Activated CD4-positive, CD25-positive, alpha-beta regulatory T cell treated with anti-CD3 and anti-CD28 coated beads, Interleukin-2, amount 50 U/mL, for 24 hours (primary cell): ENCODE data around the gene COX8C.
A peak's percentile ranks its signal among the peaks of the same experiment; 100 is the strongest.

Source experiments
- ATAC-seq, 2 donors: fragments of 150-1000 bp; cut with Tn5 transposase; one replicate each; pipeline ENCODE4 v1.10.0; 2021; ENCODE audit warnings: mild to moderate bottlenecking in 1 of 2, moderate library complexity in 1 of 2

COX8C gene, protein sequence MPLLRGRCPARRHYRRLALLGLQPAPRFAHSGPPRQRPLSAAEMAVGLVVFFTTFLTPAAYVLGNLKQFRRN

DNA sequence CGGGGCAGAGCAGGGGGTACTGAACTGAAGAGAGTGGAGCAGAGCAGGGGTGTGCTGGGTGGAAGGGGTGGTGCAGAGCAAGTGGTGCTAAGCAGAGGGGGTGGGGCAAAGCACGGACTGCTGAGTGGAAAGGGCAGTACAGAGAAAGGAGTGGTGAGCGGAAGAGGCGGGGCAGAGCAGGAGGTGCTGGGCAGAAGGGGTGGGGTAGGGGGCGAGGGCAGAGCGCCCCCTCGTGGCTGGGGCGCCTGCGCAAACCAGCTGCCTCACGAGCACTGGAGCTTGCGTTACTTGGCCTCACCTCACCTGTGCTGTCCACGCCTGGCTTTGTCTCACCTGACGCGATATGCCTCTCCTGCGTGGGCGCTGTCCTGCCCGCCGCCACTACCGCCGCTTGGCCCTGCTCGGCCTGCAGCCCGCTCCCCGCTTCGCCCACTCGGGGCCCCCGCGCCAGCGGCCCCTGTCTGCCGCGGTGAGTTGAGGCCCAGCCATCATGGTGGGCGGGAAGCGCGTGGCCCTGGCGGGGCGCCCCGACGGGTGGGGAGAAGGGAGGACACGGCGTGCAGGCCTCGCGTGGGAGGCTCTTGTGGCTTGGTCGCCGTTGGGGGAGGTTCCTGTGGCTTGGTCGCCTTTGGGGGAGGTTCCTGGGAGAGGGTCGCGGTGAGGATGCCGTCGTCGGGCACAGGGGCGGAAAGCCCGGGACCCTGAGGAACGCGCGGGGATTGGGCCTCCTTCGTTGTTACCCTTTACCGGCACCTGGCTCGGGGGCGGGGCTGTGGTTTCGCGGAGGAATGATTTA is at the start of gene COX8C:
TSS of gene COX8C (plus strand) at position 257 of the 796 bp plus-strand sequence. CDS start at position 344, 87 bp downstream.
- no peak for ATAC-seq

DNA sequence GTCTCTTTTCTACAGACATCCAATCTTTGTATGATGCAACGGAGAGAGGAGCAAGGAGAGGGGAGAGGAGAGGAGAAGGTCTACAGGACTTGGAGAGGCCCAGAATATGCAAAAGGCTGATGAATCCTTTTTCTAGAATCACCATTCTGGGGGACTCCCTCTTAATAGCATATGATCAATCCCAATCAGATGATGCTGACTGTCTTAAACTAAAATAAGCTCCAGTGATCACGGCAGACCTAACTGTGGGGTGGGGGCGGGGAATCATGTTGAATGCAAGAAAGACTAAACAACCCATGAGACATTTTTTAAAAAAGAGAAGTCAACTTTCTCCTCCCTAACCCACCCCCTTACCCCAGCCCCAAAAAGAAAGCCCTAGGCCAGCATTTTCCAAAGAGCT is 47.6 kb upstream of the COX8C start:
- ATAC-seq: no peak

DNA sequence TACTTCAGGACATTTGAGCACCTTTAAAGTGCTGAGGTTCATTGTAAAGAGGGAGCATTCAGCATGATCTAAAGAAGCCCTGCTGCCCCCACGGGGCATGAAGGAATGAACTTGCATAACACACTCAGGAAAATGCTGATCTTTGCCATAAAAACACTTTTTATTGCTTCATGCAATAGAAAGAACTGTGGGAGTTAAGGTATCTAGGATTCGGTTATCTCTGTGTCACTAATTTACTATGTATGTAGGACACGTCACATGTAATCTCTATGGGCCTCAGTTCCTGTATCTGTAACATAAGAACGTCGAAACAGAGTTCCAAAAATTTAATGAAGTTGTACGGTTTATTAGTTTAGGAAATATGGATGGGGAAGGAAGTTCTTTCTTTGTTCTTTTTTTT is 47.1 kb upstream of the COX8C start:
- no peak for ATAC-seq

DNA sequence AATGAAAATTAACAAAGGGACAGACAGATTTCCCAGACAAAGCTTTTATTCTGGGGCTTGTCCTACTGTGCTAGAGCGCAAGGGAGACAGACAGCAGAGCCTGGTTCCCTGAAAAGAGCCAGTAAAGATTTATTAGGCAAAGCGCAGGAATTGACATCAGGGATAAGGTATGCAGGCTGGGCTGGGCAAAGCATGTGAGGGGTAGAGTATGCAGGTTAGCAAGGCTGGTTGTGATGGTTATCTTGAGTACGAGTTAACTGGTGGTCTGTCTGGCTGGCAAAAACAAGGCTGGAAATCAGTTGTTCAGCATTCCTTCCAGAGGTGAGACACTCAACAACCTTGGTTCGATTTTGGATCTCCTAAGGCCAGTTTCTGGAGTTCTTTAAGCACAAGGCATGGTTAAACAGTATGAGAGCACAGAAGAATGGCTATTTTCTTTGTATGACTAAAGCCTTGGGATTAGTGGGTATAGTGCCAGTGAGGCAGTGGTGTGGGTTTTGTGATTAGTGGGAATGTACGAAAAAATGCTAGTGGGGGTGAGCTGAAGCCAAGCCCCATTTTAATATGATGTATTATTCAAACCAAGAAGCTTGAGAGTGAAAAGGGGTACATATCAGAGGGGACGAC is 45.0 kb upstream of the COX8C start:
- ATAC-seq: no peak

DNA sequence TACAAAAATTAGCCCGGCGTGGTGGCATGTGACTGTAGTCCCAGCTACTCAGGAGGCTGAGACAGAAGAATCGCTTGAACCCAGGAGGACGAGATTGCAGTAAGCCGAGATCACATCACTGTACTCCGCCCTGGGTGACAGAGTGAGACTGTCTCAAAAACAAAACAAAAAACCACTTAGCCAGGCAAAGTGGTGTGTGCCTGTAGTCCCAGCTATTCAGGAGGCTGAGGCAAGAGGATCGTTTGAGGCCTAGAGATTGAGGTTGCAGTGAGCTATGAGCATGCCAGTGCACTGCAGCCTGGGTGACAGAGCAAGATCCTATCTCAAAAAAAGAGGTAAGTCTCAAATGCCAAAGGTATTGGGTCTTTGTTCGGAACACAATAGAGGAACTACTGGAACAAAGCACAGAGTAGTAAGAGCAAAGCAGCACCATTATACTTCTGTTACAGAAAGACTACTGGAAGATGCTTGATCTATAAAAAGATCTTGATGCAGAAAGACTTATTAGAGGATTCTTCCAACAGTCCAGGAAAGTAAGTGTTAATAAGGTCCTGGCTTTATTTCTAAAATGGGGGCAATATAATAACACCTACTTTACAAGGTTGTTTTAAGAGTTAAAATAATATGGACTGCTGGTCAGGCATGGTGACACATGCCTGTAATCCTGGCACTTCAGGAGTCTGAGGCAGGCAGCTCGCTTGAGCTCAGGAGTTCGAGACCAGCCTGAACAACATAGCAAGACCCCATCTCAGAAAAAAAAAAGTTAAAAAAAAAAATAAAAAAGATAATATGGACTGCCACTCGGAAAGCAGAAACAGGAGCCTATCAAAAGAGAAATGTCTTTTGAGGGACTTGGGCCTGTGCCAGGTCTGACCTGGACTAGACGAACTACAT is 44.0 kb upstream of the COX8C start:
- no peak for ATAC-seq

DNA sequence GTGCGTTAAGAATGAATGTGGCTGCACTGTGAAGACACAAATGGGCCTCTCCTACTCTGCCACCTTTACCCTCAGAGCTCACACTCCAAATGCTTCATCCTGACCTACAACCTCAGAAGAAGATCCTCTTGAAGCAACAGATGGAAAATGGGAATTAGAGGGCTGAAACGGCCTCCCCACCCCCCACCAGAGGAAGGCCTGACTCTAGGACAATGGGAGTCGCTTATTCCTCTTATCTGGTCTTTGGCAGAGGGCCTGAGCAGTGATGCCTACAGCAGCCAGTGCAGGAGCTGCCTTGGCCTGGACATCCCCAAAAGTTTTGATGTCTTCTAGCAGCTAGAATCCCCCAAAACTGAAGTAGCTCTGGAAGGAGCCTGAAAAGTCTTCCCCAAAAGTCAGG is 43.3 kb upstream of the COX8C start:
- no peak for ATAC-seq

DNA sequence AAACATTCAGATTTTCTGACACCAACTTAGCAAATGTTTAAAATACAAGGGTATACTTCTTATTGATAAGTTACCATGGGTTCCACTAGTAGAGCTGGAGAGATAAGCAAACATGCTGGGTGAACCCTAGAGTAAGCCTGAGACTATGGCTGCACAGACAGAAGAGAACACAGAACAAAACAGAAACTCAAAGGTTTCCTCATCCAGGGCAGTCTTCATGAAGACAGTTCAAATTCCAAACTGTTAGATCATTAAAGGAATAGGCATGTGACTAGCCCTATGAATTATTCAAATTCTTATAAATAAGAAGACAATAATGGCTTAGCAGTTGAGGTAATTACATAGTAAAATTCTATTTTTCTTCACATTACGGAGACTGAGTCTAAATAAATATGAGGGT is 42.2 kb upstream of the COX8C start:
- ATAC-seq: no peak

DNA sequence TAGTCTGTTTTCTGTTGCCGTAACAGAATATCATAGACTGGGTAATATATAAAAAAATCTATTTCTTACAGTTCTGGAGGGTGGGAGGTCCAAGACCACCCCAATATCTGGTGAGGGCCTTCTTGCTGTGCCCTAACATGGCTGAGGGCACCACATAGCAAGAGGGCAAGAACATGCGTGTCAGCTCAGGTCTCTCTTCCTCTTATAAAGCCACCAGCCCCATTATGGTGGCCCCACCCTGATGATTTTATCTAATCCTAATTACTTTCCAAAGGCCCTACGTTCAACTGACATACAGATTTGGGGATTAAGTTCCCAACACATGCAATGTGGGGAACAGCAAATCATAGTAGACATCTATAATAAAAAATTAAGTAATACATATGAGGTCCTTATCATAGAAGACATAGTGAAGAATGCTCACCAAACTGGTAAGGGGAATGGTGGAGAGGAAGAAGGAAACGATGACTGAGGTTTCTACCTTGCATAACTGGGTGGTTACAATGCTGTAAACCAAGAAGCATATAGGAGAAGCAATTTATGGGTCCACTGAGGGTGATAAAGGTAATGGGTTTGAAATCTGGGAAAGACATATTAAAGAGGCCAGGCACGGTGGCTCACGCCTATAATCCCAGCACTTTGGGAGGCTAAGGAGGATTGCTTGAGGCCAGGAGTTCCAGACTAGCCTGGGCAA is 41.1 kb upstream of the COX8C start:
- no peak for ATAC-seq

DNA sequence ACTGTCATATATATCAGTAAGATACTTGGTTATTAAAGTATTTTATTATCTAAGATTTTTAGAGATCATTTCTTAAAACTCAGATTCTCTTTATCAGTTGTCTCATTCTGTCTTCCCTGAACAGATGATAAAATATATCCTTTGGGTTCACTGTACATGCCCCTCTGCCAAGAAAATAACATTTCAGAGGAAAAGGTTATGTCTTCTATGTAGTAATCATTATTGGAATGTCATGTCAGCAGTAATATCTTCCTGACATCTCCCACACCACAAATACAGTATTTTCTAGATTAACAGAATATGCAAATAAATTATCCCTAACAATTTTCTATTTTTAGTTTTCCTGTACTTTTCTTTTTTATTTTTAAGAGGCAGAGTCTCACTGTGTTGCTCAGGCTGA is 40.2 kb upstream of the COX8C start:
- no peak for ATAC-seq

DNA sequence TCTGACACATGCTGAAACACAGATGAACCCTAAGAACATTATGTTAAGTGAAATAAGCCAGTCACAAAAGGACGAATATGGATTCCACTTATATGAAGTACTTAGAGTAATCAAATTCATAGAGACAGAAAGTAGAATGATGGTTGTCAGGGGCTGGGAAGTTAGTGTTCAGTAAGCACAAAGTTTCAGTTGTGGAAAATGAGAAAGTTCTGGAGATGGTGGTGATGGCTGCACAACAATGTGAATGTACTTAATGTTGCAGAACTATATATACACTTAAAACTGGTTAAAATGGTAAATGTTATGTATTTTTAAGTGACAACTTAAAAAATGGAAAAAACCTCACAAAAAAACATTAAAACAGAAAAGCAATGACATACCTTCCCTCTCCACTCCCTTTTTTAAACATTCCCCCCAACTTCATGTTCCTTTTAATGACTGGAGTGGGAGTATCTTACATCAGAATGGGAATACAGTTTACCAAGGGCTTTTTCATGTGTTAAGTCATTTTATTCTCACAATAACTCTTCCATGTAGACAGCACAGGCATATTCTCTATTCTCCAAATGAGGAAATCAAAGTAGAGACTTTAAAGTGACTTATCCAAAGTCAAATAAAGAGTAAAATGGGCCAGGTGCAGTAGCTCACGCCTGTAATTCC is 38.2 kb upstream of the COX8C start:
- ATAC-seq: no peak

DNA sequence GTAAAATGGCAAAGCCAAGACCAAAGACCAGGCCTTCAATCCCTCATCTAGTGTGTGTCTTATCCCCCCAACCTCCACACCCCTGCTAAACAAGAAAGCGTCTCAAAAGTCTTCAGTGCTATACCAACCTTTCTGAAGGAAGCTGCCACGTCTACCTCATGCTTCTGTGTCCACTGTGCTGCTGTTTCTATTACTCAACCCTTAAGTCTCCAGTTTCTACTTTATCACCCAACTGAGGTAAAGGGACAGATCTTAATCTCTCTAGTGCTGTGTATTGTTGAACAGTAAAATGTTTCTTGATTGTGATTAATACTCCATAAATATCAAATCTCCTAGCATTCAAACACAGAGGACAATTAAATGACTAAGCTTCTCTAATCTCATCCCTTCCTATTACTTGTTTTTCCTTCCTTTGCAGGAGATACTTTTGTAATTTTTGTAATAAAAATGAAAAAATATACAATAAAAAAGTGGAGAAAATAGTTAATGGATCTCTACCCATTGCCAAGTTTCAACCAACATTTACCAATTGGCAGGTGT is 37.5 kb upstream of the COX8C start:
- ATAC-seq: no peak

DNA sequence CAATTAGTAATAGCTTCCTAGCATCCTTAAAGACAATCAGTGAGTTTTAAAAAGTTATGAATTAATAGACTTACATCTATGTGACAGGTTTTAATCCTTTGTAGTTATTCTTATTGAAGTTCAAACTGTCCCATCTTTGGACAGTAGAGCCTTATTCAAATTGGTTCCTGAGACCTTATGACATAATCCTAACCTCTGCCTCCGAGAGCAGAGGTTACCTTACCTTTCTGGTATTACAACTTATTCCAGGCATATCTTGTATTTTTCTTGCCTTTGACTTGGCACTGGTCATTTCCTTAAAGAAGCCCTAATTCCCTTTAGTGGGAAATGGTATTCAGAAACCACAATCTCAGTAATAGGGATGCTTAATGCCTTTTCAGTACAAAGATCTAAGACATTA is 35.9 kb upstream of the COX8C start:
- ATAC-seq: no peak

DNA sequence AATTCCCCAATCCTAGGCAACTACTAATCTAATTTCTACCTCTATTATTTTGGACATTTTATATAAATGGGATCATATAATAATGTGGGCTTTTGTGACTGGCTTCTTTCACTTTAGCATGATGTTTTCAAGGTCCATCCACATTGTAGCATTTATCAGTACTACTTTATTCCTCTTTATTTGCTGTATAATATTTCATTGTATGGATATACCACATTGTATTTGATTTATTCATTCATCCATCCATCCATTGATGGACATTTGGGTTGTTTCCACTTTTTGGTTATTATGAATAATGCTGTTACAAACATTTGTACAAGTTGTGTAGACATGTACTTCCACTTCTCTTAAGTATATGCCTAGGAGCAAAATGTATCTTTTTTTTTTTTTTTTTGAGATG is 31.4 kb upstream of the COX8C start:
- ATAC-seq: no peak

DNA sequence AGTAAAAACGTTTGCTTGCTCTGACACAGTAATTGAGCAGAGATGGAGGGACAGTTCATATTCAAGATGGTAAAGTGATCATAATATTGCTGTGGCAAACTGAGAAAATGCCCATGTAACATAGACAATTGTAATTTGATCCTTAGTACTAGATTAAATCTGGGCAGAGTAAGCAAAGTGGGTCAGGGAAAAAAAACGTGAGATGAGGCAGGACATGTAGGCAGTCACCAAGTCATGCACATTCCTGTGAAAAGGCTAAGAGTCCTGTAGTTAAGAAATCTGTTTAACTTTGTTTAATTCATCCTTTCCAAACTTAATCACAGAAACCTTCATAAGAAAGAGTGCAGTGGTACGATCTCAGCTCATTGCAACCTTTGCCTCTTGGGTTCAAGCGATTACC is 30.3 kb upstream of the COX8C start:
- ATAC-seq: no peak

DNA sequence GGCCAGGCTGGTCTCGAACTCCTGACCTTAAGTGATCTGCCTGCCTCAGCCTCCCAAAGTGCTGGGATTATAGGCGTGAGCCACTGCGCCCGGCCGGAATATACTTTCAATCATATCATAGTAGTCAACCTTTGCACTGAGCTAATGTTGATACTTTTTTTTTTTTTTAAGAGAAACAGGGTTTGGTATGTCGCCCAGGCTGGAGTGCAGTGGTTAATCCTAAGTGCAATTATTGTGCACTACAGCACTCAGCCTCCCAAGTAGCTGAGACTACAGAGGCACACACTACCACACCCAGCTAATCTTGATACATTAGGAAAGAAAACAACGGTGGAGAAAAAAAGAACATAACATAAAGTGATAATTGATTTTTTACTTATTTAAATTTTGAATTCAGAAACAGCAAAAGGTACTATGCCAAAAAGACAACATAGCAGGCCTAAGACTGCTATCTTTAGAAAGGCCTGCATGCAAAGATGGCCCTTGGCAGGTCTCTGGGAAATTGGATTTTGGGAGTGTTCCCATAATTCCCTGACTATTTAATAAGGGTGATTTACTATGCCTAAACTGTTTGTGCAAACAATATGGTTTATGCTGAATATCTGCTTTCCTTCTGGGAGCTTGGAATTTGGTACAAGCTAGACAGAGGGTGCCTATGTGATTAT is 29.6 kb upstream of the COX8C start:
- no peak for ATAC-seq

DNA sequence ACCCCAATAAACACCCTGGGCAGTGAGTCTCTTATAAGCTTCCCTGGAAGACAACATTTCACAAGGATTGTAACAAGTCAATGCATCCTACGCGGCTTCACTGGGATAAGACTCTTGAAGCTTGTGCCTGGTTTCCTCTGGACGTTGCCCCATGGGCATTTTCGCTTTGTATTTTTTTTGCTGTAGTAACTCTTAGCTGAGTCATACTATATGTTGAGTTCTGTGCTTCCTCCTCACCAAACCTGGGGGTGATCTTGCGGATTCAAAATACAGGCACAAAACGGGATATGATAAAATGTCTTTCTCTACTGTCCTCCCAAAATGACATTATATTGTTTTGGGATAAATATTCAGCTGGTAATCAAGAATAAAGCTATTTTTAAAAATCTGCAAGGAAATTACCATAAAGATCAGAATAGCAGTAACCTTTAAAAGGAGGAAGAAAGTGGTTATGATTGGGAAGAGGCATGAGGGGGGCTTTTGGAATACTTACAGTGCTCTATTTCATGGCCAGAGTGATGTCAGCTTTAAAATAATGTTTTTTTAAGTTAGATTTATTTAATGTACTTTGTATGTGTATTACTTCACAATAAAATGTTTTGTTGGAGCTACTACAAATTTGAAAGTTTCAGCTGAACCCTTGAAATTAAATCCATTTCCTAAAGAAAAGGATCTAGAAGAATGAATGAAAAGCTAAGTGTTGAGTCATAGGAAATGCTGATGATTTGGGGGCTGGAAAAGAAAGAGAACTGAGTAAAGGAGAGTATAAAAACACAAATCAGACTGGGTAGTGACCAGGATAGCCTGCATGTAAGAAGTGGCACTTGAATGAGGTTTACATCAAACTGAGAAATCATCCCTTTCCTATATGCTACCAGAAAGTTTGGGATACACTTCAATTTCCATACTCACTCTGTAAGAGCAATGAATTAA is 28.8 kb upstream of the COX8C start:
- no peak for ATAC-seq

DNA sequence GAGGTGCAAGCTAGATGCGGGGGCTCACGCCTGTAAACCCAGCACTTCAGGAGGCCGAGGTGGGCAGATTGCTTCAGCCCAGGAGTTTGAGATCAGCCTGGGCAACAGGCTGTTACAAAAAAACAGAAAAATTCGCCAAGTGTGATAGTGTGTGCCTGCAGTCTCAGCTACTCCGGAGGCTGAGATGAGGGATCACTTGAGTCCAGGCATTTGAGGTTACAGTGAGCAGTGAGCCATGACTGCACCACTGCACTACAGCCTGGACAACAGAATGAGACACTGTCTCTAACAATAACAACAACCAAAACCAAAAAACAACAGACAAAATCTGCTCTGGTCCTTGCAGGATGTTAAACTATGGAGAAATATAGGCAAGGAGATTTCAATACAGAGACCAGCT is 28.1 kb upstream of the COX8C start:
- ATAC-seq: no peak

DNA sequence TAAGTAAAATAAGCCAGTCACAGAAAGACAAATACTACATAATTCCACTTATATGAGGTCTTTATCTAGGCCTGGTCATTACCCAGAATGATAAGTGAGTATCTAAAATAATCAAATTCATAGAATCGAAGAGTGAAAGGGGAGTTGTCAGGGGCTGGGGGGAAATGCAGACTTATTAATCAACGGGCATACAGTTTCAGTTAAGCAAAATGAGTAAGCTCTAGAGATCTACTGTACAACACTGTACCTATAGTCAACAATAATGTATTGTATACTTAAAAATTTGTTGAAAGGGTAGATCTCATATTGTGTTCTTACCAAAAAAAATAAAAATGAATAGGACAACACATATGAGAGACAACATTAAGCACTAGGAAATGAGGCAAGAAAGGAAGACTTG is 27.5 kb upstream of the COX8C start:
- peak in 1 of 2 donors; percentile 38 for ATAC-seq

DNA sequence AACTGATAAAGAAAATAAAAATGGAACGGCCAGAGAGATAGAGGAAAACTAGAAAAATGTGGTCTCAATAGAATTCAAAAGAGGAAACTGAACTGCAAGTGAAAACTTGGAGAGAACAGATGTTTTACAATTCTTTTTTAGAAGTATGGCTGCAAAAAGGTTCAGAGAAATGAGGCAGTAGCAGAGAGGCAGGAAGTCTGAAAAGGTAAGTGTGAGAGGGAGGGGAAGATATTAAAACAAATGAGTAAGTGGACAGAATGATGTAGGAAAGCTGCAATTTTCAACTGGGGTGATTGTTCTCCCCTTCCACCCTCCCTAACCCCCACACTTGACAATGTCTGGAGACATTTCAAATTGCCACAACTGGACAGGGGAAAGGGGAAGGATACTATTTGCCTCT is 27.0 kb upstream of the COX8C start:
- no peak for ATAC-seq

DNA sequence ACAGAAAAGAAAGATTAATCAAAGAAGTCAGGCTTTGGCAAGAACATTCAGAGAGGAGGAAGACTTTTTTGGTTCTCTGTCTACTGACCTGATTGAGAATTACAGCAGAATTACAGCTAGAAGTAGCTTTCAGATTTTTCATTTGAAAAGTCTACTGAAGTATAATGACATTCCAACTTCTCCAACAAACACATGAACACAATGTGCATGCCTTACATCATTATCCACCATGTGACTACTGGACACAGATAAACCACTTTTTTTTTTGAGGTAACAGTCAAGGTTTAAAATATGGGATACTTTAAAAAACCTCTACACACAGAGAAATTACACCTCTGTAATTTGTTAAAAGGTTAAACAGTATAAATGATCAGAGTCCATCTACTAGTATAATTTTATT is 26.5 kb upstream of the COX8C start:
- no peak for ATAC-seq
